ENCODE data around the gene CYCS. TPM values are rescaled to one million over a fixed set of nuclear protein-coding genes. Genes with fewer than 3 reads are reported as not detected.
A peak's percentile ranks its signal among the peaks of the same experiment; 100 is the strongest.

The CYCS gene
- total and polyA plus RNA-seq, 2 donors (not counting 1 experiment from before 2014, with no cell fraction given), result 46.7 to 51.3 TPM

- DNase-seq (peak; percentile 77), ATAC-seq (ENCODE audit: low read depth) (peak; percentile 87)
- H3K4me2 ChIP-seq (replicated peaks; ENCODE audit: low read depth, low read length, poor library complexity, severe bottlenecking), result no peak overlapping the region
- H2AFZ ChIP-seq (ENCODE audit: insufficient read depth, low read depth, low read length, poor library complexity, severe bottlenecking), result no peak overlapping the region
- no peaks in the 10 kb centered on the region for H3K9me3 Mint-ChIP-seq (ENCODE audit: insufficient read depth)
- H3K36me3 ChIP-seq (replicated peaks in 1 of 2; ENCODE audit: control extremely low read depth in 1 of 2, control insufficient read depth in 1 of 2, extremely low read depth in 1 of 2, insufficient read depth in 2 of 2, low read length in 1 of 2), result no peaks in the 10 kb centered on the region
- no peaks in the 10 kb centered on the region for H3K79me2 ChIP-seq (ENCODE audit: control insufficient read depth, insufficient read depth, low read length)
- no peaks in the 10 kb centered on the region for H3K27me3 ChIP-seq (replicated peaks in 1 of 4; ENCODE audit: control extremely low read depth in 1 of 4, control insufficient read depth in 3 of 4, insufficient read depth in 4 of 4, low read length in 3 of 4)
- no peak overlapping the region for H3K4me3 Mint-ChIP-seq
- WGBS (ENCODE audit: insufficient coverage), result 25% methylated on average over 2 of the region's 6 CpGs
- no peaks in the 10 kb centered on the region for H3K9me3 ChIP-seq (ENCODE audit: control extremely low read depth in 1 of 3, control insufficient read depth in 2 of 3, insufficient read depth in 1 of 3, low read length in 2 of 3)
- H3K27ac Mint-ChIP-seq, result no peak overlapping the region
- intact Hi-C loops (cut with micrococcal nuclease), result loop anchor here (5.0 to 10.0 kb wide), 6 partner anchors 109 to 1519 kb away; partner anchors contain the start of gene OSBPL3
- peaks cover 0 to 7% of the 10 kb centered on the region in 2 donors for H3K4me1 ChIP-seq (ENCODE audit: control insufficient read depth in 2 of 2, insufficient read depth in 2 of 2, low read length in 2 of 2)
- peaks cover 6% of the 10 kb centered on the region for H3K4me1 Mint-ChIP-seq
- H3K9ac ChIP-seq (ENCODE audit: low read length), result no peak overlapping the region
- ChIA-PET POLR2A (interaction anchor here (0.6 to 1.2 kb wide), 3 partner anchors 30 to 270 kb away, joined by 3 read pairs; no protein-coding TSS in a partner anchor), CTCF (interaction anchor here (0.6 to 14.4 kb wide), 40 partner anchors 8 to 1230 kb away, joined by 3 to 354 read pairs (median 4); partner anchors contain the start of gene CYCS)
- no peaks in the 10 kb centered on the region for H4K20me1 ChIP-seq (ENCODE audit: control insufficient read depth, insufficient read depth, low read length, poor library complexity, severe bottlenecking)
- no peak overlapping the region for H3K4me3 ChIP-seq (ENCODE audit: control extremely low read depth in 1 of 5, extremely low read depth in 1 of 5, insufficient read depth in 1 of 5, low read depth in 2 of 5, low read length in 4 of 5)
- no peak for TF ChIP-seq EZH2 (IDR thresholded peaks at IDR 0.05; ENCODE audit: borderline replicate concordance, insufficient read depth, low read depth, low read length, poor library complexity, severe bottlenecking)
- peak; percentile 75 for TF ChIP-seq CTCF (IDR thresholded peaks at IDR 0.05)
- H3K27ac ChIP-seq (ENCODE audit: low read length in 2 of 2), result no peak overlapping the region
- H3K27me3 Mint-ChIP-seq, result no peaks in the 10 kb centered on the region
These were observed 31.7 kb downstream of the CYCS start for GRCh38 chr7:25093268-25093826.

- ChIA-PET CTCF (interaction anchor here (0.7 to 14.4 kb wide), 17 partner anchors 11 to 802 kb away, joined by 3 to 354 read pairs (median 6); no protein-coding TSS in a partner anchor), POLR2A (no interaction called here)
- intact Hi-C loops (cut with micrococcal nuclease), result loop anchor here (5.0 to 10.0 kb wide), 6 partner anchors 107 to 1517 kb away; partner anchors contain the start of gene OSBPL3
- Mint-ChIP-seq H3K27ac (no peak overlapping the region), H3K4me1 (peaks cover 16% of the 10 kb centered on the region), H3K9me3 (ENCODE audit: insufficient read depth) (no peaks in the 10 kb centered on the region), H3K4me3 (no peak overlapping the region), H3K27me3 (no peaks in the 10 kb centered on the region)
- Histone ChIP-seq H4K20me1 (ENCODE audit: control insufficient read depth, insufficient read depth, low read length, poor library complexity, severe bottlenecking) (no peaks in the 10 kb centered on the region), H3K4me3 (ENCODE audit: control extremely low read depth in 1 of 5, extremely low read depth in 1 of 5, insufficient read depth in 1 of 5, low read depth in 2 of 5, low read length in 4 of 5) (no peak overlapping the region), H3K4me2 (replicated peaks; ENCODE audit: low read depth, low read length, poor library complexity, severe bottlenecking) (no peak overlapping the region), H3K27me3 (replicated peaks in 1 of 4; ENCODE audit: control extremely low read depth in 1 of 4, control insufficient read depth in 3 of 4, insufficient read depth in 4 of 4, low read length in 3 of 4) (no peaks in the 10 kb centered on the region), H3K79me2 (ENCODE audit: control insufficient read depth, insufficient read depth, low read length) (no peaks in the 10 kb centered on the region), H3K27ac (ENCODE audit: low read length in 2 of 2) (no peak overlapping the region), H2AFZ (ENCODE audit: insufficient read depth, low read depth, low read length, poor library complexity, severe bottlenecking) (no peak overlapping the region), H3K9ac (ENCODE audit: low read length) (no peak overlapping the region), H3K36me3 (replicated peaks in 1 of 2; ENCODE audit: control extremely low read depth in 1 of 2, control insufficient read depth in 1 of 2, extremely low read depth in 1 of 2, insufficient read depth in 2 of 2, low read length in 1 of 2) (no peaks in the 10 kb centered on the region), H3K9me3 (ENCODE audit: control extremely low read depth in 1 of 3, control insufficient read depth in 2 of 3, insufficient read depth in 1 of 3, low read length in 2 of 3) (no peaks in the 10 kb centered on the region), H3K4me1 (ENCODE audit: control insufficient read depth in 2 of 2, insufficient read depth in 2 of 2, low read length in 2 of 2) (peaks cover 7 to 8% of the 10 kb centered on the region in 2 donors)
- ATAC-seq (ENCODE audit: low read depth) (no peak), DNase-seq (no peak)
- TF ChIP-seq CTCF (IDR thresholded peaks at IDR 0.05), result no peak
- TF ChIP-seq EZH2 (IDR thresholded peaks at IDR 0.05; ENCODE audit: borderline replicate concordance, insufficient read depth, low read depth, low read length, poor library complexity, severe bottlenecking), result no peak
- WGBS (ENCODE audit: insufficient coverage), result 100% methylated on average over 1 of the region's 4 CpGs
These were observed 33.3 kb downstream of the CYCS start for GRCh38 chr7:25091779-25092178.
